Measurements from ENCODE around the gene MAPKBP1. TPM values are rescaled to one million over a fixed set of nuclear protein-coding genes. Genes with fewer than 3 reads are reported as not detected.

MAPKBP1 gene
- total and polyA plus RNA-seq, 7 experiments from 2014 or later, result 3.0 to 44.7 (median 37.2) TPM

GRCh38 chr15:41874736-41875135 lies 100.5 kb downstream of the MAPKBP1 start:
- Histone ChIP-seq H3K4me3 (ENCODE audit: low read length) (no peak overlapping the region), H3K9me3 (ENCODE audit: control insufficient read depth in 2 of 3, low read length in 3 of 3) (no peaks in the 10 kb centered on the region), H3K36me3 (ENCODE audit: control insufficient read depth in 2 of 3, insufficient read depth in 3 of 3, low read length in 3 of 3) (no peaks in the 10 kb centered on the region), H3K4me1 (ENCODE audit: control insufficient read depth in 2 of 2, insufficient read depth in 2 of 2, low read length in 2 of 2) (no peaks in the 10 kb centered on the region), H3K27me3 (ENCODE audit: control insufficient read depth in 2 of 2, insufficient read depth in 2 of 2, low read length in 2 of 2) (no peaks in the 10 kb centered on the region), H3K27ac (ENCODE audit: low read depth, low read length) (no peak overlapping the region)
- intact Hi-C loops (cut with micrococcal nuclease), result no loop called here
- Mint-ChIP-seq H3K9me3 (no peaks in the 10 kb centered on the region), H3K4me3 (no peak overlapping the region), H3K4me1 (peaks cover 7 to 9% (median 8%) of the 10 kb centered on the region in 7 donors), H3K27me3 (peaks cover 0 to 3% (median 0%) of the 10 kb centered on the region in 5 donors), H3K36me3 (no peaks in the 10 kb centered on the region), H3K27ac (no peak overlapping the region)
- ChIA-PET CTCF (interaction anchor here (1.0 to 1.6 kb wide), 3 partner anchors 30 to 94 kb away, joined by 3 to 5 read pairs (median 3); no protein-coding TSS in a partner anchor), POLR2A (interaction anchor here (0.6 kb wide), 1 partner anchor 9 kb away, joined by 3 read pairs; no protein-coding TSS in a partner anchor)
- no peak for DNase-seq
- ATAC-seq, result no peak

DNA sequence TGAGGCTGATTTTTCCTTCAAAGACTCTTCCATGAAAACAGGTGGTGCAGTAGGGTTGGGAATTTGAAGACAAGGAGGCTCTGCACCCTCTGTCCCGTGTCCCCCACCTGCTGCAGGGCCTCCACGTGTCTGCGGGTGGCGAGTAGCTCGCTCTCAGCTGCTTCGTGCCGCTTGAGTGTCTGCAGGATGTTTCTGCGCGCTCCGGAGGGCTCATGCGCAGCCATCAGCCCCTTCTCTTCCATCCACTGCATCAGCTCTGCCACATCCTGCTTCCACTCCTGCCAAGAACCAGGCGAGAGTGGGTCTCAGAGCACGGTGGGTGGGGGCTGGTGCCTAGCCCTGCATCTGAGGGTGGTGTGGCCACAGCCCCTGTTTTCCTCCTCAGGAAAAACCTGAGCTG lies 101.7 kb downstream of the MAPKBP1 start:
- no peaks in the 10 kb centered on the region for H3K9me3 Mint-ChIP-seq
- H3K27me3 Mint-ChIP-seq, result peaks cover 0 to 9% (median 4%) of the 10 kb centered on the region in 5 donors
- DNase-seq, result no peak
- H3K4me3 ChIP-seq (ENCODE audit: low read length), result no peak overlapping the region
- no peaks in the 10 kb centered on the region for H3K4me1 ChIP-seq (ENCODE audit: control insufficient read depth in 2 of 2, insufficient read depth in 2 of 2, low read length in 2 of 2)
- no peaks in the 10 kb centered on the region for H3K36me3 Mint-ChIP-seq
- H3K27me3 ChIP-seq (ENCODE audit: control insufficient read depth in 2 of 2, insufficient read depth in 2 of 2, low read length in 2 of 2), result no peaks in the 10 kb centered on the region
- intact Hi-C loops (cut with micrococcal nuclease), result no loop called here
- H3K4me1 Mint-ChIP-seq, result peaks cover 0 to 3% (median under 1%) of the 10 kb centered on the region in 7 donors
- no peaks in the 10 kb centered on the region for H3K9me3 ChIP-seq (ENCODE audit: control insufficient read depth in 2 of 3, low read length in 3 of 3)
- no peak overlapping the region for H3K27ac Mint-ChIP-seq
- ATAC-seq, result no peak
- H3K27ac ChIP-seq (ENCODE audit: low read depth, low read length), result no peak overlapping the region
- ChIA-PET POLR2A (no interaction called here), CTCF (interaction anchor here (0.8 kb wide), 1 partner anchor 61 kb away, joined by 3 read pairs; no protein-coding TSS in a partner anchor)
- H3K36me3 ChIP-seq (ENCODE audit: control insufficient read depth in 2 of 3, insufficient read depth in 3 of 3, low read length in 3 of 3), result no peaks in the 10 kb centered on the region
- H3K4me3 Mint-ChIP-seq, result no peak overlapping the region

DNA sequence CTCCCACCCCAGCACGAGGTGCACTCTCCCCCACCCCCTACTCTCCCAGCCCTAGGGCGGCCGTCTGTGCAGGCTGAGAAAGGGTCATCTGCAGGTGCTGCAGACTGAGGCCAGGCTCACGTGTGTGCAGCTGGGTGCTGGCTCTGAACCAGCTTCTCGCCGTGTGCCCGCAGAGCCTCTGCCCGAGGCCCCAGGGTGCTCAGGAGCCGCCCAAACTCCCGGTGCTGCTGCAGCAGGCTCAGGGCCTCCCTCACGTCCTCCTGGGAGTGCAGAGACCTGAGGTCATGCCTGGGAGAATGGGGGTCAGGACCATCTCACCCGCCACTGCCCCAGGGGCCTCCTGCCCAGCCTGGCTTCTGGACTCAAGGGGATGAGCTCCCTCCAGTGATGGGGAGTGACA lies 102.4 kb downstream of the MAPKBP1 start:
- Histone ChIP-seq H3K9me3 (ENCODE audit: control insufficient read depth in 2 of 3, low read length in 3 of 3) (no peaks in the 10 kb centered on the region), H3K4me3 (ENCODE audit: low read length) (no peak overlapping the region), H3K27me3 (ENCODE audit: control insufficient read depth in 2 of 2, insufficient read depth in 2 of 2, low read length in 2 of 2) (no peaks in the 10 kb centered on the region), H3K36me3 (ENCODE audit: control insufficient read depth in 2 of 3, insufficient read depth in 3 of 3, low read length in 3 of 3) (no peaks in the 10 kb centered on the region), H3K27ac (ENCODE audit: low read depth, low read length) (no peak overlapping the region), H3K4me1 (ENCODE audit: control insufficient read depth in 2 of 2, insufficient read depth in 2 of 2, low read length in 2 of 2) (no peaks in the 10 kb centered on the region)
- H3K27me3 Mint-ChIP-seq, result peaks cover 6 to 14% (median 10%) of the 10 kb centered on the region in 5 donors
- H3K4me3 Mint-ChIP-seq, result no peak overlapping the region
- ATAC-seq (no peak), DNase-seq (no peak)
- peak overlapping the region in 1 of 9 donors; percentile 4 for H3K27ac Mint-ChIP-seq
- H3K4me1 Mint-ChIP-seq, result peaks cover 0 to 6% (median 5%) of the 10 kb centered on the region in 7 donors
- POLR2A ChIA-PET, result no interaction called here
- intact Hi-C loops (cut with micrococcal nuclease), result no loop called here
- H3K36me3 Mint-ChIP-seq, result no peaks in the 10 kb centered on the region
- CTCF ChIA-PET, result no interaction called here
- H3K9me3 Mint-ChIP-seq, result no peaks in the 10 kb centered on the region

Small RNA genes within 50 kb of the gene (microRNA-seq; reads per million reads assigned to microRNA genes)
- gene MIR4310 (ENCODE audit: borderline microRNAs expressed), result not detected

Other genes starting within 250 kb of the MAPKBP1 start
- gene RPAP1, start 230.2 kb upstream of the MAPKBP1 start, total RNA-seq, result 10 to 100 TPM; 32.7 to 60.4 (median 43.8) TPM
- 10 to 100 TPM in 1 of 2 donors, 1 to 10 TPM in 1; 8.8 to 23.9 TPM for gene RPAP1, start 230.2 kb upstream of the MAPKBP1 start, polyA plus RNA-seq
- gene TYRO3, start 215.3 kb upstream of the MAPKBP1 start, total RNA-seq, result 1 to 10 TPM in 1 of 5 experiments, under 1 TPM in 3, not detected in 1; 0.24 to 1.4 (median 0.33) TPM
- gene TYRO3, start 215.3 kb upstream of the MAPKBP1 start, polyA plus RNA-seq, result not detected
- 10 to 100 TPM; 35.8 to 73.8 (median 47.3) TPM for gene MGA, start 114.1 kb upstream of the MAPKBP1 start, total RNA-seq
- 10 to 100 TPM; 12.7 to 25.1 TPM for gene MGA, start 114.1 kb upstream of the MAPKBP1 start, polyA plus RNA-seq
- gene JMJD7, start 53.6 kb downstream of the MAPKBP1 start, total RNA-seq, result 10 to 100 TPM; 25.3 to 83.7 (median 52.1) TPM
- gene JMJD7, start 53.6 kb downstream of the MAPKBP1 start, polyA plus RNA-seq, result 10 to 100 TPM; 22.4 to 28.6 TPM
- 10 to 100 TPM; 21.1 to 69.9 (median 33.9) TPM for gene PLA2G4B, start 64.4 kb downstream of the MAPKBP1 start, total RNA-seq
- gene PLA2G4B, start 64.4 kb downstream of the MAPKBP1 start, polyA plus RNA-seq, result 1 to 10 TPM in 1 of 2 donors, under 1 TPM in 1; 0.98 to 2.3 TPM
- 1 to 10 TPM; 1.4 to 2.7 (median 1.9) TPM for gene SPTBN5, start 119.6 kb downstream of the MAPKBP1 start, total RNA-seq
- under 1 TPM in 1 of 2 donors, not detected in 1; 0.12 TPM for gene SPTBN5, start 119.6 kb downstream of the MAPKBP1 start, polyA plus RNA-seq
- gene EHD4, start 198.1 kb downstream of the MAPKBP1 start, total RNA-seq, result 10 to 100 TPM; 10.4 to 48.3 (median 23.7) TPM
- gene EHD4, start 198.1 kb downstream of the MAPKBP1 start, polyA plus RNA-seq, result 1 to 10 TPM; 5.6 to 8.9 TPM
- not detected for gene PLA2G4E, start 246.6 kb downstream of the MAPKBP1 start, total RNA-seq
- not detected for gene PLA2G4E, start 246.6 kb downstream of the MAPKBP1 start, polyA plus RNA-seq

Measured in naive thymus-derived CD4-positive, alpha-beta T cell (primary cell).